Karpas-422 (cell line): ENCODE measurements around the gene SMAP2. TPM values are rescaled to one million over a fixed set of nuclear protein-coding genes. Genes with fewer than 3 reads are reported as not detected.

ENCODE experiments used
- DNase-seq: peaks from one replicate; pipeline ENCODE4 v3.0.0-alpha.2; 2015
- H2AFZ ChIP-seq: fragments of 200-600 bp; sonication (generic); 2 replicates; pipeline ENCODE4 v1.6.1; 2014; ENCODE audit warnings: antibody characterized with exemption, low read length, mixed read lengths
- H3K27ac ChIP-seq: fragments of 200-600 bp; sonication (generic); 2 replicates; pipeline ENCODE4 v1.5.1; 2014; ENCODE audit warnings: mild to moderate bottlenecking, low read length, moderate library complexity
- H3K27me3 ChIP-seq: fragments of 200-600 bp; sonication (generic); 2 replicates; pipeline ENCODE4 v1.6.1; 2014; ENCODE audit warnings: low read length, mixed read lengths
- H3K36me3 ChIP-seq: fragments of 200-600 bp; sonication (generic); 2 replicates; pipeline ENCODE4 v1.6.1; 2014; ENCODE audit warnings: low read length, mixed read lengths; ENCODE audit not compliant: insufficient read depth
- H3K4me1 ChIP-seq: fragments of 200-600 bp; sonication (generic); 2 replicates; pipeline ENCODE4 v1.6.1; 2014; ENCODE audit warnings: mild to moderate bottlenecking, low read length, mixed read lengths
- H3K4me2 ChIP-seq: fragments of 200-600 bp; sonication (generic); 2 replicates; pipeline ENCODE4 v1.6.1; 2014; ENCODE audit warnings: low read length, low read depth, mild to moderate bottlenecking; ENCODE audit not compliant: poor library complexity, severe bottlenecking
- H3K4me3 ChIP-seq: fragments of 200-600 bp; sonication (generic); 2 replicates; pipeline ENCODE4 v1.5.1; 2014; ENCODE audit warnings: mild to moderate bottlenecking, antibody characterized with exemption, low read length, mixed read lengths
- H3K79me2 ChIP-seq: fragments of 200-600 bp; sonication (generic); 2 replicates; pipeline ENCODE4 v1.6.1; 2014; ENCODE audit warnings: mild to moderate bottlenecking, low read length, mixed read lengths
- H3K9ac ChIP-seq: fragments of 200-600 bp; sonication (generic); 2 replicates; pipeline ENCODE4 v1.6.0; 2014; ENCODE audit warnings: low read length
- H3K9me2 ChIP-seq: fragments of 200-600 bp; sonication (generic), shearing (Covaris generic); replicated peaks from 2 replicates; pipeline ENCODE4 v1.6.0; 2014; ENCODE audit warnings: mild to moderate bottlenecking, low read length, moderate library complexity; ENCODE audit not compliant: insufficient read depth
- H3K9me3 ChIP-seq: fragments of 300-700, 200-600 bp; sonication (generic); 2 replicates; pipeline ENCODE4 v1.6.1; 2014; ENCODE audit warnings: low read length, mixed read lengths
- H4K20me1 ChIP-seq: fragments of 200-600 bp; sonication (generic); 2 replicates; pipeline ENCODE4 v1.6.1; 2014; ENCODE audit warnings: mild to moderate bottlenecking, antibody characterized with exemption, low read length, low read depth; ENCODE audit not compliant: insufficient read depth
- total RNA-seq: library from RNA; depleted of rRNA; stranded (reverse); fragments of >200 nt; shearing (Covaris generic); gene quantifications from 2 replicates; pipeline ENCODE4 v1.2.3, GENCODE V29; 2014; ENCODE audit warnings: low replicate concordance

SMAP2 gene
- total RNA-seq, 1 experiment from 2014 or later = 37.5 TPM

DNA sequence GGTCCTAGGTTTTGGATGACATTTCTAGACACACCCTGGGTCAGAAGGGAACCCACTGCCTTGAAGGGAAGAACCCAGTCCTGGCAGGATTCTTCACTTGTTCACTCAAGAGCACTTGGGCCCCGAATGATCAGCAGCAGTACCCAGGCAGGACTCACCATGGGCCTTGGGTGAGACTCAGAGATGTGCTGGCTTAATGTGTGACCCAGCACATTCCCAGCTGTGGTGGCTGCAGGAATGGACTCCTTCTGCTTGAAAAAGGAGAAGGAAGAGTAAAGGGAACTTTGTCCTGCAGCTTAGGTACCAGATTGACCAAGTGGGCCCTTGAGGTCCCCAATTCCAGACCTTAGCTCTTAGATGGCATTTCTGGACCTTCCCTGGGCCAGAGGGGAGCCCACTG is 12.3 kb upstream of the SMAP2 start:
- Histone ChIP-seq H3K27ac (no peak overlapping the region), H3K4me1 (peaks cover 19% of the 10 kb centered on the region), H3K9me2 (no peaks in the 10 kb centered on the region), H4K20me1 (no peaks in the 10 kb centered on the region), H3K4me3 (no peak overlapping the region), H3K36me3 (no peaks in the 10 kb centered on the region), H3K9ac (no peak overlapping the region), H3K4me2 (no peak overlapping the region), H2AFZ (no peak overlapping the region), H3K79me2 (no peaks in the 10 kb centered on the region), H3K27me3 (no peaks in the 10 kb centered on the region), H3K9me3 (no peaks in the 10 kb centered on the region; the same call in 1 of the 2 replicates)
- DNase-seq = no peak

GRCh38 chr1:40361637-40362036 is 11.9 kb upstream of the SMAP2 start:
- Histone ChIP-seq H3K27ac (no peak overlapping the region), H3K9ac (no peak overlapping the region), H3K9me2 (no peaks in the 10 kb centered on the region), H3K27me3 (no peaks in the 10 kb centered on the region), H3K4me2 (no peak overlapping the region), H3K4me3 (no peak overlapping the region), H3K79me2 (no peaks in the 10 kb centered on the region), H3K36me3 (no peaks in the 10 kb centered on the region), H3K4me1 (peaks cover 16% of the 10 kb centered on the region), H4K20me1 (no peaks in the 10 kb centered on the region), H3K9me3 (no peaks in the 10 kb centered on the region; the same call in 1 of the 2 replicates), H2AFZ (no peak overlapping the region)
- no peak for DNase-seq

DNA sequence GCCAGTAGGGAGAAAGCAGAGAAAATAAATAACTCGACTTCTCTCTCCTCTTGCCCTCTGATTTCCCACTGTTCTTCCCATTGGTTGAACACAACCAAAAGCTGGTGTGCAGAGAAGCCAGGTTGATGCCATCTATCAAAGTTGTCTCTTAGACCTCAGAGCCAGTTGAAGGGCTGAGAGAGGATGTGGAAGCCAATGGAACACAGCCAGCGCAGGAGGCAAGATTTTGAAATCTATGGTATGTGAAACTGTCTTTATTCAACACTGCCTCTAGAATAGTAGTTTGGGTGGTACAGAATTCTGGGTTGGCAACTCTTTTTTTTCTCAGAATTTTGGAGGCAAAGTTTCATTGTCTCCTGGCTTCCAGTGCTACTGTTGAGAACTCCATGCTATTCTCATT is 11.3 kb upstream of the SMAP2 start:
- H3K27me3 ChIP-seq = no peaks in the 10 kb centered on the region
- no peak overlapping the region for H3K27ac ChIP-seq
- peaks cover 12% of the 10 kb centered on the region for H3K4me1 ChIP-seq
- no peaks in the 10 kb centered on the region; the same call in 1 of the 2 replicates for H3K9me3 ChIP-seq
- no peak overlapping the region for H2AFZ ChIP-seq
- H3K9ac ChIP-seq = no peak overlapping the region
- H3K36me3 ChIP-seq = no peaks in the 10 kb centered on the region
- H3K9me2 ChIP-seq = no peaks in the 10 kb centered on the region
- no peak for DNase-seq
- H3K79me2 ChIP-seq = no peaks in the 10 kb centered on the region
- H3K4me3 ChIP-seq = no peak overlapping the region
- H3K4me2 ChIP-seq = no peak overlapping the region
- H4K20me1 ChIP-seq = no peaks in the 10 kb centered on the region

GRCh38 chr1:40362699-40363098 is 10.8 kb upstream of the SMAP2 start:
- Histone ChIP-seq H3K27me3 (no peaks in the 10 kb centered on the region), H3K79me2 (no peaks in the 10 kb centered on the region), H4K20me1 (no peaks in the 10 kb centered on the region), H3K9me2 (no peaks in the 10 kb centered on the region), H3K27ac (no peak overlapping the region), H2AFZ (no peak overlapping the region), H3K4me3 (no peak overlapping the region), H3K9me3 (no peaks in the 10 kb centered on the region; the same call in 1 of the 2 replicates), H3K4me2 (no peak overlapping the region), H3K4me1 (peaks cover 12% of the 10 kb centered on the region), H3K9ac (no peak overlapping the region), H3K36me3 (no peaks in the 10 kb centered on the region)
- no peak for DNase-seq

DNA sequence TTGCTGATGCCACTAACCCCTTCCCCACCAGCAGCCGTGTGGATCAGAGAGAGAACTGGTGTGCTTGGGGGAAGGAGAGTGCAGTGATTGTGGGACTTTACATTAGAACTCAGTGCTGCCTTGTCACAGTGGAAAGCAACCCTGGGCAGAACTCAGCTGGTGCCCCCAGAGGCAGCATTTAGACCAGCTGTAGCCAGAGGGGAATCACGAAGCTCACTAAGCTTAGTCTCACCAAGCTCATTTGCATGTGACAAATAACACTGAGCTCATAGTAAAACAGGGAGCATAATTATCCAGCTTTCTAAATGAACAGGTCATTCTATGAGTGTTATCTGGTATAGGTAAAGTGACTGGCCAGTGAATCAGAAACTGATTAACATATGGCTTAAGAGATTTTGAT is 9.8 kb upstream of the SMAP2 start:
- H3K4me2 ChIP-seq = peak overlapping the region; percentile 19
- H2AFZ ChIP-seq = no peak overlapping the region
- H3K9me2 ChIP-seq = no peaks in the 10 kb centered on the region
- H3K27ac ChIP-seq = no peak overlapping the region
- H3K4me3 ChIP-seq = no peak overlapping the region
- peak; percentile 80 for DNase-seq
- H3K27me3 ChIP-seq = no peaks in the 10 kb centered on the region
- no peaks in the 10 kb centered on the region for H4K20me1 ChIP-seq
- no peaks in the 10 kb centered on the region for H3K36me3 ChIP-seq
- no peaks in the 10 kb centered on the region for H3K79me2 ChIP-seq
- H3K9ac ChIP-seq = no peak overlapping the region
- H3K4me1 ChIP-seq = peaks cover 12% of the 10 kb centered on the region
- no peaks in the 10 kb centered on the region for H3K9me3 ChIP-seq

GRCh38 chr1:40371707-40372258 is 1.7 kb upstream of the SMAP2 start:
- Histone ChIP-seq H3K79me2 (peaks cover 16% of the 10 kb centered on the region), H3K4me2 (no peak overlapping the region), H3K9me2 (no peaks in the 10 kb centered on the region), H3K9ac (no peak overlapping the region), H3K9me3 (no peaks in the 10 kb centered on the region), H2AFZ (no peak overlapping the region), H3K36me3 (peaks cover 5% of the 10 kb centered on the region; the same call in 1 of the 2 replicates), H3K27me3 (no peaks in the 10 kb centered on the region), H3K4me1 (peaks cover 19% of the 10 kb centered on the region), H4K20me1 (peaks cover 6% of the 10 kb centered on the region), H3K4me3 (no peak overlapping the region), H3K27ac (no peak overlapping the region)
- no peak for DNase-seq

- Histone ChIP-seq H2AFZ (peak overlapping the region; percentile 94), H3K4me3 (peak overlapping the region; percentile 89)
These were observed 737 bp upstream of the SMAP2 start for GRCh38 chr1:40372658-40373322.

GRCh38 chr1:40377512-40377911 is 4.0 kb downstream of the SMAP2 start:
- no peaks in the 10 kb centered on the region for H3K9me2 ChIP-seq
- H2AFZ ChIP-seq = no peak overlapping the region
- no peaks in the 10 kb centered on the region for H3K27me3 ChIP-seq
- peaks cover 42% of the 10 kb centered on the region for H3K4me1 ChIP-seq
- no peak overlapping the region for H3K4me3 ChIP-seq
- DNase-seq = no peak
- H3K27ac ChIP-seq = no peak overlapping the region
- H3K36me3 ChIP-seq = peaks cover 10% of the 10 kb centered on the region; the same call in 1 of the 2 replicates
- H3K9ac ChIP-seq = no peak overlapping the region
- no peaks in the 10 kb centered on the region for H3K9me3 ChIP-seq
- no peak overlapping the region for H3K4me2 ChIP-seq
- peaks cover 31% of the 10 kb centered on the region for H3K79me2 ChIP-seq
- H4K20me1 ChIP-seq = peaks cover 35% of the 10 kb centered on the region

More at GRCh38 chr1:40372658-40373322, 737 bp upstream of the SMAP2 start:
- DNase-seq = no peak
- H3K4me2 ChIP-seq = peak overlapping the region; percentile 78
- H3K36me3 ChIP-seq = peaks cover 5% of the 10 kb centered on the region; the same call in 1 of the 2 replicates
- no peaks in the 10 kb centered on the region for H3K27me3 ChIP-seq
- H3K9ac ChIP-seq = peak overlapping the region; percentile 42
- H3K9me2 ChIP-seq = no peaks in the 10 kb centered on the region
- H4K20me1 ChIP-seq = peaks cover 15% of the 10 kb centered on the region
- H3K4me1 ChIP-seq = peaks cover 19% of the 10 kb centered on the region
- H3K79me2 ChIP-seq = peaks cover 22% of the 10 kb centered on the region
- no peaks in the 10 kb centered on the region for H3K9me3 ChIP-seq
- H3K27ac ChIP-seq = no peak overlapping the region
